ENCODE results near the gene DCAF6.
"Not testable (repeated sequence)": the region's sequence is repeated elsewhere in the genome, so short reads cannot be mapped to it uniquely, and the experiment has no call there.

DCAF6 gene, protein sequence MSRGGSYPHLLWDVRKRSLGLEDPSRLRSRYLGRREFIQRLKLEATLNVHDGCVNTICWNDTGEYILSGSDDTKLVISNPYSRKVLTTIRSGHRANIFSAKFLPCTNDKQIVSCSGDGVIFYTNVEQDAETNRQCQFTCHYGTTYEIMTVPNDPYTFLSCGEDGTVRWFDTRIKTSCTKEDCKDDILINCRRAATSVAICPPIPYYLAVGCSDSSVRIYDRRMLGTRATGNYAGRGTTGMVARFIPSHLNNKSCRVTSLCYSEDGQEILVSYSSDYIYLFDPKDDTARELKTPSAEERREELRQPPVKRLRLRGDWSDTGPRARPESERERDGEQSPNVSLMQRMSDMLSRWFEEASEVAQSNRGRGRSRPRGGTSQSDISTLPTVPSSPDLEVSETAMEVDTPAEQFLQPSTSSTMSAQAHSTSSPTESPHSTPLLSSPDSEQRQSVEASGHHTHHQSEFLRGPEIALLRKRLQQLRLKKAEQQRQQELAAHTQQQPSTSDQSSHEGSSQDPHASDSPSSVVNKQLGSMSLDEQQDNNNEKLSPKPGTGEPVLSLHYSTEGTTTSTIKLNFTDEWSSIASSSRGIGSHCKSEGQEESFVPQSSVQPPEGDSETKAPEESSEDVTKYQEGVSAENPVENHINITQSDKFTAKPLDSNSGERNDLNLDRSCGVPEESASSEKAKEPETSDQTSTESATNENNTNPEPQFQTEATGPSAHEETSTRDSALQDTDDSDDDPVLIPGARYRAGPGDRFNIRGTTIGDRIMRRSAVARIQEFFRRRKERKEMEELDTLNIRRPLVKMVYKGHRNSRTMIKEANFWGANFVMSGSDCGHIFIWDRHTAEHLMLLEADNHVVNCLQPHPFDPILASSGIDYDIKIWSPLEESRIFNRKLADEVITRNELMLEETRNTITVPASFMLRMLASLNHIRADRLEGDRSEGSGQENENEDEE

DNA sequence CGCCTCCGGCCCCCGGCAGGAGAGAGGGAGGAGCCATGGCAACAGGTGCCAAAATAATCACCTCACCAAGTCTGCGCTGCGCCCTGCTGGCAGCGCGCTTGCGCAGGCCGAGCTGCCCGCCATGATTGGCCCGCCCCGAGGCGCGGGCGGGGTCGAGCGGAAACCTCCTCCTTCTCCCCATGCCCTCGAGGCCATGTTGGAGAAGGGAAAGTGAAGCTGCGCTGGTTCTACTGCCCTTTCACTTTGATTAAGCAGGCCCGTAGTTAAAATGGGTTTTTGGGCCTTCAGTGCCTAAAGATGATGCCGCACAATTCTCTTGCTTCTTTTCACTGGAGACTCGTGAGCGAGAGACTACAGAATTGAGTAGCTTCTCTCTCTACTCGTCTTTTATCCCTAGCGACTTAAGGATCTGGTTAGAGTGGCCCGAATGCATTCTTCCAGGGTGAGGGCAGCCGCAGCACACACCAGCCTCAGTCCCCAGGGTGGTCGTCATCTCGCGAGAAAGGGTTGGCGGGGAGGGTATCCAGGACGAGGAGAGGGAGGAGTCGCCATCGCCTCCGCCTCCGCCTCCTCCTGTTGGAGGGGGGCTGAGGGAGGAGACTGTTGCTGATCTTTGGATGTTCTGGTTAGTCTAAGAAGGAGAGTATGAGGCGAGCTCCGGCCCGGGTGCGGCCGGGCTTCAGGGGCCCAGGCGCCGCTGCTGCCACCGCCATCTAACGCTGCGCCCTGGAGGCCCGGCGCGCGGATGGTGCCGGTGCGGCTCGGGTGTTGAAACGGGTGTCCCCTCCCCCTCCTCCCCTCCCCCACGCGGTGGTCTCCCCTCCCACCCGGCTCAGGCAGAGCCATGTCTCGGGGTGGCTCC, at the start of gene DCAF6:
DCAF6 (plus strand) TSS at position 616 of the 862 bp plus-strand sequence; CDS start at position 845, 229 bp downstream.
- peak; percentile 95 for DNase-seq (ENCODE audit: low read depth)

GRCh38 chr1:167887187-167887586, 49.3 kb upstream of the DCAF6 start:
- not testable (repeated sequence) for DNase-seq (ENCODE audit: low read depth)

DNA sequence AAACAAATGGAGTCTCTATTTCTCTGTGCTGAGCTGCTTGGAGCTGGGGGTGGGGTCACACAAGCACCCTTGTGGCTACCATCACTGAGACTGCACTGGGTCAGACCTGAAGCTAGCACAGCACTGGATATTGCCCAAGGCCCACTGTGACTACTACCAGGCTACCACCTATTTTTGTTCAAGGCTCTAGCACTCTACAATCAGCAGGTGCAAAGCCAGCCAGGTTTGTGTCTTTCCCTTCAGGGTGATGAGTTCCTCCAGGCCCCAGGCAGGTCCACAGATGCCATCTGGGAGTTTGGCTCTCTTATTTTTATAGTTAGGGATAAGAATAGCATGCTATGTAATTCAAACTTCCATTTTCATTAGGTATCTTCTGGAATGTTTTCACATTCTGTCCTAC, 46.1 kb upstream of the DCAF6 start:
- DNase-seq (ENCODE audit: low read depth): no peak

- DNase-seq (ENCODE audit: low read depth): no peak
Observed at GRCh38 chr1:167893798-167894197, 42.7 kb upstream of the DCAF6 start.

GRCh38 chr1:167898578-167899222, 37.8 kb upstream of the DCAF6 start:
- no peak for DNase-seq (ENCODE audit: low read depth)

GRCh38 chr1:167899253-167899681, 37.2 kb upstream of the DCAF6 start:
- no peak for DNase-seq (ENCODE audit: low read depth)

GRCh38 chr1:167900907-167901306, 35.6 kb upstream of the DCAF6 start:
- DNase-seq (ENCODE audit: low read depth): no peak

- DNase-seq (ENCODE audit: low read depth): no peak
Observed at GRCh38 chr1:167904652-167905130, 31.8 kb upstream of the DCAF6 start.

DNA sequence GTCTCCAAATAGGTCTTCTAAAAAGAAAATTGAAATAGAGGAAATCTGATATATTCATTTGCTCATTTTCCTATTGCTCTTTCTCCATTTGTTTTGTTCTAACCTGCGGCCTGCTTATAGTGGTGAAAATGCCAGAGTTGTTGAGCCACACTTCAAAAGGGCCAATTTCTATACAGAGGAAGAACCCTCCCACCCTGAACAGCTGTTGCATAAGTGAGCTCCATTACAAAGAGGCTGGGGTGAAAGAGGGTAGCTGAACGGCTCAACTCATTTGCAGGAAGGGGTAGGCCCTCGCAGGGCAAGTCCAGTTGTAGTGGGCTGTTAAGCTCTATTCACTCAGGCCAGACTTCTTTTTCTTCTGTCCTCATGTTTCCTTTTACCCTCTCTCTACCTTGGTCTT, 31.3 kb upstream of the DCAF6 start:
- DNase-seq (ENCODE audit: low read depth): no peak

DNA sequence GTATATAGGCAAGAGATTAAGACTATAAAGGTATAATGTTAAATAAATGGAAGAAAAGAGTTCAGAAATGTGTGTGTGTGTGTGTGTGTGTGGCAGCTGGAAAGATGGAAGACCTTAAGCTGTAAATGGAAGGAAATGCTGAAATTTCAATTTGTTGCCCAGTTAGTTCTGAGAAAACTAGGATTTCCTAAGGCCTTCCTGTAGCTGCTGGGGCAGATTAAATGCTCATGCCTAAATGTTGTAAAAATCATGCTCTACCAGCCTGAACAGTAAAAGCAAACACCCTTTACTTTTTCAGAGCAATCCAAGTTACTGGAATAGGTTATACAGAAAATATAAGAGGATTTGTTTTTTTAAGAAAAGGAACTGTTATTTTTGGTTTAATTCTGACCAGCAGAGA, 30.8 kb upstream of the DCAF6 start:
- DNase-seq (ENCODE audit: low read depth): no peak

DNA sequence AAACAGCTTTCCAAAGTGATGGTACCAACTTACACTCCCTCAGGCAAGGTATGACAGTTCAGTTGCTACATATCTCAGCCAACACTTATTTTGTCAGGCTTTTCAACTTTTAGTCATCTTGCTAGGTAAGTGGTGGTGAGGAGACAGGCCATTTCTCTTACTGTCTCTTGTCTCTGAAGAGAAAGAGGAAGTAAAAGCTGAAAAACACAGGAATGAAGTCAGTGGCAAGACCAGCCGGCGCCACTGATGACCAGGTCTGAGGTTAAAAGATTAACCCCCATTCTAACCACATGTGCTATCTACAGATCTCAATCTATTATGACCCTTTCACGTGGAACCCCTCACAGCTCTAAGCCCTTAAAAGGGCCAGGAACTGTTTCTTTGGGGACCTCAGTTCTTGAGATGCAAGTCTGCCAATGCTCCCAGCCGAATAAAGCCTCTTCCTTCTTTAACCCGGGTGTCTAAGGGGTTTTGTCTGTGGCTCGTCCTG, 26.7 kb upstream of the DCAF6 start:
- DNase-seq (ENCODE audit: low read depth): no peak

GRCh38 chr1:167910530-167910929, 26.0 kb upstream of the DCAF6 start:
- DNase-seq (ENCODE audit: low read depth): no peak

DNA sequence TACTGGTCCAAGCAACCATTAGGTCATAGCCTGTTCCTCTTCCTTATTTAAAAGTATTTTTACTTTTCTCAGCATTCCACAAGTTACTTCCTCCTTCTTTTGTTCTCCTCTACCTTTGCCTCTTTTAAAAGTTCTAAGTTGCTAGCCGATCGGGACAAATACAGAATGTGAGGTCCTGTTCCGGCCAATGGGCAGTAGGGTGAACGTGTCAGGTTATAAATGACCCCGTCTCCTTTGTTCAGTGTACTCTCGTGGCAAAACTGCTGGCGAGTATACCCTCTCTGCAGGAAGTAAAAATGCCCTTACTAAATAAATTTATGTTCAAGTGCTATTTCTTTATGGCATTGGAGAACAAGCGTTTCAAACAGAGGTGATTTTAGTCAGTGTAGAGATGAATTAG, 25.1 kb upstream of the DCAF6 start:
- no peak for DNase-seq (ENCODE audit: low read depth)

- no peak for DNase-seq (ENCODE audit: low read depth)
Observed at GRCh38 chr1:167912294-167912693, 24.2 kb upstream of the DCAF6 start.

DNA sequence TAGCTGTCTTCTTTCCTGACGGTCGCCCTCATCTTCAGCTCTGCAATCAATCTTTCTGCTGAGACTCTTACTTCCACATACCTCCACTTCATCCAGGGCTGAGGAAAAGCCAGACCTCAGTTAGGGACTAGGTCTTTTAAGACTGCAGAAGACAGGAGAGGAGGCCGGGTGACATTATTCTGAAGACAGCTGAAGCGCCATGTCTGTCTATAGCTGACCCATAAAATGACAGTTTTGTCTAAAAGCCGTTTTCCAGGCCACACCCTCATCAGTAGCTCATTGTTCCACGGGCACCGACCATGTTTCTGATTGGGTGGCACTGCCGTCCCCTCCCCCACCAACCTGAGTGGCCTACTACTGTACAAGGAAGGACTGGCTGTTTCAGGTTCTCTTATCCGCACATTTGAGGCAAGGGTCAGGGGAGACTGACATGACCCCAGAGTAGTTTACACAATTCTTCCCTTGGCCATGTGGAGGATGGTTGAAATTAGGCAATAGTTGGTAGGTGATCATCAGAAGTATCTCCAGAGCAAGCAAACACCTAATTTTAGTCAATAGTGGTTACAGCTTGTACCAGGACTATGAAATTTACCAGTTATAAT, 22.5 kb upstream of the DCAF6 start, which contains the start of gene ADCY10:
ADCY10 (minus strand) TSS at position 240 of the 602 bp plus-strand sequence. CDS start 8,994 bp downstream, outside the sequence.
- no peak for DNase-seq (ENCODE audit: low read depth)

GRCh38 chr1:167915569-167915968, 20.9 kb upstream of the DCAF6 start:
- DNase-seq (ENCODE audit: low read depth): no peak

DNA sequence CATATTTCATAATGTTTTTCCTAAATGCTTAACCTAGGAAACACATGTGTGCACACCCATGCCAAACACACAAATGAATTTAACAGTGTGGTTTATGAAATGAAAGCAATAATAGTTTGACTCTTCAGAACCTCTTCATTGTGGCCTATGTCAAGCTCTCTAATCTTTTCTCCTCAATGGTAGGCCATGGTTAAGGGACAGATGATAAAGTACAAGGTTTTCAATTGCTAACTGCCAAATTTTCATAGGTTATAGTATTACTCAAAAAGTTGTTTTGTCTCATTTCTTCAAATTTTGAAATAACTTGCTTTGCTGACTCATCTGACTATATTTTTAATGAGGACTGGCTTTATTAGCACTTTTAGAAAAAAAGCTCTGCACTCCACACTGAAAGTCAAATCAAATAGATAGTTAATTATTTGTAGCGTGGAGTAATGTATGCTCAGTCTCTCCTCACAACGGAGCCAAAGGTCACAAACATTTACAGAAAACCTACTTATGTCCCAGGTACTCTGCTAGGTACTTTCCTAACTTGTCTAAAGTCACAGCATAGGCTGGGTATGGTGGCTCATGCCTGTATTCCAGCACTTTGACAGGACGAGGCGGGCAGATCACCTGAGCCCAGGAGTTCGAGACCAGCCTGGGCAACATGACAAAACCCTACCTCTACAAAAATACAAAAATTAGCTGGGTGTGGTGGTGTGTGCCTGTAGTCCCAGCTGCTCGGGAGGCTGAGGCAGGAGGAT, 19.5 kb upstream of the DCAF6 start:
- DNase-seq (ENCODE audit: low read depth): no peak

DNA sequence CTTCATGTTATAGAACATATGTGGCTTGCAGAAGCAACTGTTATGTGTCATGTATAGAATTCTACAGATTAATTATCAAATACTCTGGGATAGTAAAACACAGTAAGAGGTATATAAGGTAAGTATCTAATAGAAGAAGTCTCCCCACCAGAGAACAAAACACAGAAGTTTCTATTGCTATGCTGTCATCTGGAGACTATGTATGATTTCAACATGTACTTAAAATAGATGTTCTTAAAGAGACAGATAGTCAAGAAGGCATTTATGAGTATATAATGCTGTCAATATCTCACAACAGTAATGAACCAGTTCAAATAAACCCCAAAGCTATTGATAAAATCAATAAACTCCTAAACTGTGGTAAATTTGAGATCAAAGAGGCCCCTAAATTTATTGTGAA, 14.5 kb upstream of the DCAF6 start:
- DNase-seq (ENCODE audit: low read depth): no peak

DNA sequence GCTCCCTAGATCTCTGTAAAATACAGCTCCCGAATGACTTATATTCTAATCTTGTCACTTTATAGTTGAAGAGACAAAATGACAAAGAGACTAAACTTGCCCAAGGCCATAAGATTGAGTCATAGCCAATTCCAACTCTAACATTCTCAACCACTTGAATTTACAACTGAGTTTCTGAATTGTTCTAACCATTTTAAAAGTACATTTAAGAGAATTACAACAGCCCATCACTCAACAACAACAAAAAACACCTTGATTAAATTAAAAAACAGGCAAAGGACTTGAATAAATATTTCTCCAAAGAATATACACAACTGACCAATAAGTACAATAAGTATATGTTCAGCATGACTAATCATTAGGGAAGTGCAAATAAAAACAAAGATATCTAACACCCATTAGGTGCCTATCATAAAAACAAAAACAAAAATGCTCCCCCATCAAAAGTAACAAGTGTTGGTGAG, 13.8 kb upstream of the DCAF6 start:
- no peak for DNase-seq (ENCODE audit: low read depth)
